GM10266 (cell line): ENCODE data around the gene DIAPH2.

Source experiments
- DNase-seq: peaks from one replicate; pipeline ENCODE4 v3.0.0; 2012; ENCODE audit errors: extremely low spot score
- CTCF ChIP-seq: IDR thresholded peaks from 2 replicates; pipeline ENCODE4 v1.5.1; 2012; ENCODE audit warnings: mild to moderate bottlenecking, low read depth; ENCODE audit not compliant: control insufficient read depth, insufficient read depth; ENCODE audit errors: missing control alignments

DIAPH2 gene

GRCh38 chrX:97230948-97231347 is 546.3 kb downstream of the DIAPH2 start:
- no peak for TF ChIP-seq CTCF
- DNase-seq: no peak

GRCh38 chrX:97234471-97235081 is 549.9 kb downstream of the DIAPH2 start:
- TF ChIP-seq CTCF: no peak
- peak; percentile 31 for DNase-seq

GRCh38 chrX:97238632-97239031 is 554.0 kb downstream of the DIAPH2 start:
- no peak for DNase-seq
- TF ChIP-seq CTCF: no peak

- DNase-seq: no peak
- TF ChIP-seq CTCF: no peak
Observed at GRCh38 chrX:97252111-97252510, 567.5 kb downstream of the DIAPH2 start.

- DNase-seq: no peak
- TF ChIP-seq CTCF: no peak
Observed at GRCh38 chrX:97260679-97261078, 576.0 kb downstream of the DIAPH2 start.

- DNase-seq: no peak
- TF ChIP-seq CTCF: no peak
Observed at GRCh38 chrX:97266406-97267121, 581.9 kb downstream of the DIAPH2 start.
